OCI-LY3 (cell line): ENCODE measurements around the gene APOL3.
"Not testable (repeated sequence)": the region's sequence is repeated elsewhere in the genome, so short reads cannot be mapped to it uniquely, and the experiment has no call there.

Experiments used
- H2AFZ ChIP-seq: fragments of 200-600, 300-600 bp; shearing (Covaris generic); 2 replicates; pipeline ENCODE4 v1.6.0; 2014; ENCODE audit warnings: antibody characterized with exemption, low read depth, low read length
- H3K27ac ChIP-seq: fragments of 200-600, 300-600 bp; sonication (generic); 2 replicates; pipeline ENCODE4 v1.5.1; 2014; ENCODE audit warnings: mild to moderate bottlenecking, low read length, moderate library complexity, mixed read lengths
- H3K27me3 ChIP-seq: fragments of 200-600, 300-600 bp; sonication (generic); 2 replicates; pipeline ENCODE4 v1.6.1; 2014; ENCODE audit warnings: low read depth, low read length, mixed read lengths
- H3K36me3 ChIP-seq: fragments of 200-600, 300-600 bp; sonication (generic); replicated peaks from 2 replicates; pipeline ENCODE3; 2014; ENCODE audit warnings: low read depth, low read length, mixed read lengths
- H3K4me1 ChIP-seq: fragments of 300-600, 200-600 bp; sonication (generic); 2 replicates; pipeline ENCODE4 v1.6.1; 2014; ENCODE audit warnings: low read length, mixed read lengths
- H3K4me2 ChIP-seq: fragments of 200-600, 300-600 bp; sonication (generic); 2 replicates; pipeline ENCODE4 v1.6.1; 2014; ENCODE audit warnings: low read length, mixed read lengths
- H3K4me3 ChIP-seq: fragments of 300-600, 200-600 bp; sonication (generic); 2 replicates; pipeline ENCODE4 v1.5.1; 2014; ENCODE audit warnings: antibody characterized with exemption, mild to moderate bottlenecking, low read length, moderate library complexity
- H3K79me2 ChIP-seq: fragments of 300-600, 200-600 bp; shearing (Covaris generic); 2 replicates; pipeline ENCODE4 v1.6.1; 2014; ENCODE audit warnings: mild to moderate bottlenecking, low read length, mixed read lengths
- H3K9ac ChIP-seq: fragments of 300-600, 200-600 bp; shearing (Covaris generic); 2 replicates; pipeline ENCODE4 v1.6.0; 2014; ENCODE audit warnings: mild to moderate bottlenecking, low read length, moderate library complexity
- H3K9me3 ChIP-seq: fragments of 200-600, 300-600 bp; shearing (Covaris generic); 2 replicates; pipeline ENCODE4 v1.6.1; 2014; ENCODE audit warnings: low read length, mixed read lengths; ENCODE audit not compliant: insufficient read depth
- H4K20me1 ChIP-seq: fragments of 200-600, 300-600 bp; sonication (generic); 2 replicates; pipeline ENCODE4 v1.6.1; 2016; ENCODE audit warnings: low read length, mixed read lengths; ENCODE audit not compliant: insufficient read depth
- CTCF ChIP-seq: fragments of 200-600, 300-600 bp; sonication (generic); IDR thresholded peaks from 2 replicates; pipeline ENCODE4 v1.5.1; 2014; ENCODE audit warnings: antibody characterized with exemption, low read length, low read depth
- EZH2phosphoT487 ChIP-seq: fragments of 200-600 bp; shearing (Covaris generic); IDR thresholded peaks from 2 replicates; pipeline ENCODE4 v1.6.1; 2018; ENCODE audit warnings: antibody characterized with exemption, mixed run types, low read depth

Gene APOL3

GRCh38 chr22:36125434-36125833 is 35.1 kb downstream of the APOL3 start:
- no peak overlapping the region for H3K9ac ChIP-seq
- no peaks in the 10 kb centered on the region for H3K79me2 ChIP-seq
- no peak overlapping the region for H3K4me2 ChIP-seq
- no peaks in the 10 kb centered on the region for H3K9me3 ChIP-seq
- no peak for TF ChIP-seq EZH2phosphoT487
- no peak for TF ChIP-seq CTCF
- H3K4me3 ChIP-seq: no peak overlapping the region
- no peaks in the 10 kb centered on the region for H4K20me1 ChIP-seq
- no peaks in the 10 kb centered on the region for H3K36me3 ChIP-seq
- no peak overlapping the region for H2AFZ ChIP-seq
- peaks cover 21% of the 10 kb centered on the region for H3K27me3 ChIP-seq
- H3K27ac ChIP-seq: no peak overlapping the region
- 0 out of 2 replicates have a peak, but pooled peaks cover 3% of the 10 kb centered on the region for H3K4me1 ChIP-seq

- no peak for TF ChIP-seq CTCF
- no peak for TF ChIP-seq EZH2phosphoT487
These were observed 35.9 kb downstream of the APOL3 start for GRCh38 chr22:36124666-36125065.

GRCh38 chr22:36123673-36124630 is 36.6 kb downstream of the APOL3 start:
- Histone ChIP-seq H3K27me3 (peaks cover 19% of the 10 kb centered on the region), H3K4me2 (peak overlapping the region; percentile 80), H3K4me3 (peak overlapping the region; percentile 74), H3K79me2 (no peaks in the 10 kb centered on the region), H3K9ac (peak overlapping the region; percentile 44; the same call in 1 of the 2 replicates), H3K27ac (no peak overlapping the region), H3K36me3 (no peaks in the 10 kb centered on the region), H3K4me1 (0 out of 2 replicates have a peak, but pooled peaks cover 3% of the 10 kb centered on the region), H2AFZ (peak overlapping the region; percentile 98), H3K9me3 (no peaks in the 10 kb centered on the region), H4K20me1 (no peaks in the 10 kb centered on the region)
- TF ChIP-seq EZH2phosphoT487 (no peak), CTCF (peak; percentile 99)

More at GRCh38 chr22:36124666-36125065, 35.9 kb downstream of the APOL3 start:
- Histone ChIP-seq H3K79me2 (no peaks in the 10 kb centered on the region), H3K9me3 (no peaks in the 10 kb centered on the region), H3K9ac (no peak overlapping the region), H4K20me1 (no peaks in the 10 kb centered on the region), H3K4me3 (no peak overlapping the region), H3K4me1 (0 out of 2 replicates have a peak, but pooled peaks cover 3% of the 10 kb centered on the region), H3K27ac (no peak overlapping the region), H3K27me3 (peaks cover 18% of the 10 kb centered on the region), H3K4me2 (no peak overlapping the region), H2AFZ (no peak overlapping the region), H3K36me3 (no peaks in the 10 kb centered on the region)

GRCh38 chr22:36120621-36121351 is 39.8 kb downstream of the APOL3 start:
- not testable (repeated sequence) for H3K36me3 ChIP-seq, H3K79me2 ChIP-seq, H2AFZ ChIP-seq, H4K20me1 ChIP-seq, H3K4me1 ChIP-seq, H3K4me3 ChIP-seq, H3K4me2 ChIP-seq, H3K9ac ChIP-seq, H3K27ac ChIP-seq, H3K9me3 ChIP-seq
- peaks cover 15% of the 10 kb centered on the region for H3K27me3 ChIP-seq
